B cell (primary cell): ENCODE measurements around the gene MPC2. TPM values are rescaled to one million over a fixed set of nuclear protein-coding genes. Genes with fewer than 3 reads are reported as not detected.

Experiments used
- ATAC-seq: fragments of 200-7000 bp; cut with Tn5 transposase; one replicate; pipeline ENCODE4 v1.10.0; 2021; ENCODE audit warnings: low read depth, mild to moderate bottlenecking, moderate number of reproducible peaks, moderate library complexity
- CTCF ChIA-PET: fragments of 350-600 bp; sonication (Branson Sonifier 250); formaldehyde crosslinking; loops from one replicate; lab custom pipeline; 2021; ENCODE audit warnings: antibody characterized with exemption, inconsistent platforms; lab: Charles Lee
- POLR2A ChIA-PET: fragments of 350-600 bp; sonication (Branson Sonifier 250); formaldehyde crosslinking; loops from one replicate; lab custom pipeline; 2021; ENCODE audit warnings: antibody characterized with exemption; lab: Charles Lee
- DNase-seq: peaks from one replicate; pipeline ENCODE4 v3.0.0; 2013
- H2AFZ ChIP-seq: 2 replicates; pipeline ENCODE4 v1.6.1; 2012; ENCODE audit warnings: mild to moderate bottlenecking, low read depth, low read length; ENCODE audit not compliant: insufficient read depth, poor library complexity, severe bottlenecking
- H3K27ac ChIP-seq, 2 donors: 1 replicate in 1 of 2; 2 replicates in 1 of 2; pipeline ENCODE4 v1.5.1; 2012 to 2013; ENCODE audit warnings: low read length in 2 of 2, mild to moderate bottlenecking in 2 of 2, moderate library complexity in 1 of 2
- H3K27me3 ChIP-seq, 4 experiments: fragments of 200-600 bp in 1 of 4; sonication (generic) in 1 of 4; replicated peaks in 1 of 4; 1 replicate in 2 of 4; 2 replicates in 2 of 4; pipeline versions ENCODE4 v1.6.1 to v1.7.0; 2013 to 2016; ENCODE audit warnings: low read length in 3 of 4, mild to moderate bottlenecking in 2 of 4, mixed read lengths in 1 of 4, moderate library complexity in 1 of 4; ENCODE audit not compliant: insufficient read depth in 4 of 4, control insufficient read depth in 3 of 4; ENCODE audit errors: control extremely low read depth in 1 of 4
- H3K36me3 ChIP-seq, 2 experiments: replicated peaks in 1 of 2; 1 replicate in 1 of 2; 2 replicates in 1 of 2; pipeline versions ENCODE4 v1.6.1 to v1.7.1; 2013; ENCODE audit warnings: low read length in 1 of 2; ENCODE audit not compliant: insufficient read depth in 2 of 2, control insufficient read depth in 1 of 2; ENCODE audit errors: control extremely low read depth in 1 of 2, extremely low read depth in 1 of 2
- H3K4me1 ChIP-seq, 2 donors: fragments of 200-600 bp in 1 of 2; sonication (generic) in 1 of 2; 1 replicate in 1 of 2; 2 replicates in 1 of 2; pipeline versions ENCODE4 v1.5.1 to v1.6.1; 2013 to 2017; ENCODE audit warnings: low read length in 2 of 2; ENCODE audit not compliant: control insufficient read depth in 2 of 2, insufficient read depth in 2 of 2
- H3K4me2 ChIP-seq: replicated peaks from 2 replicates; pipeline ENCODE3; 2012; ENCODE audit warnings: mild to moderate bottlenecking, low read depth, low read length; ENCODE audit not compliant: poor library complexity, severe bottlenecking
- H3K4me3 ChIP-seq, 5 experiments: fragments of 200-600 bp in 1 of 5; sonication (generic) in 1 of 5; 1 replicate in 3 of 5; 2 replicates in 2 of 5; pipeline versions ENCODE4 v1.5.1 to v1.7.0; 2011 to 2016; ENCODE audit warnings: low read length in 4 of 5, mild to moderate bottlenecking in 4 of 5, low read depth in 2 of 5, control low read depth in 1 of 5, moderate library complexity in 1 of 5; ENCODE audit not compliant: insufficient read depth in 1 of 5; ENCODE audit errors: control extremely low read depth in 1 of 5, extremely low read depth in 1 of 5
- H3K79me2 ChIP-seq: fragments of 200-600 bp; sonication (generic); one replicate; pipeline ENCODE4 v1.6.0; 2016; ENCODE audit warnings: low read length; ENCODE audit not compliant: control insufficient read depth, insufficient read depth
- H3K9ac ChIP-seq: fragments of 200-600 bp; sonication (generic); 2 replicates; pipeline ENCODE4 v1.6.1; 2017; ENCODE audit warnings: mild to moderate bottlenecking, low read length, moderate library complexity
- H3K9me3 ChIP-seq, 3 donors: one replicate each; pipeline versions ENCODE4 v1.6.1 to v1.7.1; 2013; ENCODE audit warnings: low read length in 2 of 3; ENCODE audit not compliant: control insufficient read depth in 2 of 3, insufficient read depth in 1 of 3; ENCODE audit errors: control extremely low read depth in 1 of 3
- H4K20me1 ChIP-seq: 2 replicates; pipeline ENCODE4 v1.6.0; 2012; ENCODE audit warnings: mild to moderate bottlenecking, low read length; ENCODE audit not compliant: insufficient read depth, control insufficient read depth, poor library complexity, severe bottlenecking
- H3K27ac Mint-ChIP-seq: one replicate; pipeline ENCODE4 v1.8.0; 2021; ENCODE audit warnings: mixed read lengths
- H3K27me3 Mint-ChIP-seq: one replicate; pipeline ENCODE4 v1.8.0; 2021; ENCODE audit warnings: mixed read lengths
- H3K4me1 Mint-ChIP-seq: one replicate; pipeline ENCODE4 v1.8.0; 2021; ENCODE audit warnings: mixed read lengths
- H3K4me3 Mint-ChIP-seq: one replicate; pipeline ENCODE4 v1.8.0; 2021; ENCODE audit warnings: mixed read lengths
- H3K9me3 Mint-ChIP-seq: one replicate; pipeline ENCODE4 v1.8.0; 2022; ENCODE audit warnings: mixed read lengths; ENCODE audit not compliant: insufficient read depth
- EZH2 ChIP-seq: IDR thresholded peaks from 2 replicates; pipeline ENCODE4 v1.6.1; 2012; ENCODE audit warnings: borderline replicate concordance, low read depth, mild to moderate bottlenecking, moderate library complexity, low read length; ENCODE audit not compliant: insufficient read depth, poor library complexity, severe bottlenecking
- WGBS: methylation state at CpG from one replicate; pipeline ENCODE4 v1.1.5; 2013; ENCODE audit warnings: missing lambda C conversion rate; ENCODE audit not compliant: insufficient coverage; 5-methylcytosine and 5-hydroxymethylcytosine counted together
- intact Hi-C: fragments of 100-400 bp; cut with micrococcal nuclease; formaldehyde crosslinking; loops from one replicate; pipeline ENCODE4 v1.10.0; 2022
- polyA plus RNA-seq: library from polyadenylated mRNA; depleted of rRNA; stranded (reverse); fragments of >200 nt; gene quantifications from 2 replicates; pipeline ENCODE4 v1.2.3, GENCODE V29; 2012
- total RNA-seq, 2 donors: library from RNA; stranded (reverse); fragments of 120-200 nt in 1 of 2; gene quantifications; 1 replicate in 1 of 2; 2 replicates in 1 of 2; pipeline versions ENCODE4 v1.2.3 to v1.2.4, GENCODE V29; 2013 to 2022
- TF ChIP-seq, protein P1 (sequence below): fragments of 200-600 bp; IDR thresholded peaks from one replicate; pipeline ENCODE4 v1.8.0; 2022; ENCODE audit warnings: antibody characterized with exemption, mild to moderate bottlenecking

MPC2 gene
- total and polyA plus RNA-seq, 2 donors (not counting 1 experiment from before 2014, with no cell fraction given), result 16.4 to 17.5 TPM

DNA sequence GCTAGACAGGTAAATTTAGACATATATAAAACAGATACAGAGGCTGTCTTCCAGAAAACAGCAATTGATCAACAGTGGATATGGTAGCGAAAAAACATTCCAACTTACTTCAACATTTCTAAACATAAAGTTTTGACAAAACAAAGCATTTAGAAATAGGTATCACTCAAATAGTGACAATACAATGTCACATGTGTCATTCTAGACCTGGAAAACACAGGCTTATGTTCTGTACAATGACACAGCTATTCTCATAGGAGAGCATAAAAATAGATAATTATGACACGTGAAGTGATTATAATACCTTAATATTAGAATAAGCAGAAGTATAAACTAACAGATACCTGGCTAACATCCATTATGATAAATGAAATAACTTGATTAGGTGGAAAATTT is 8.4 kb downstream of the MPC2 start:
- no peak overlapping the region for H3K4me3 ChIP-seq
- no CpG with 5 or more reads among the region's 2 CpGs for WGBS
- POLR2A ChIA-PET, result no interaction called here
- no peak overlapping the region for H3K27ac Mint-ChIP-seq
- H3K4me1 Mint-ChIP-seq, result peaks cover 16% of the 10 kb centered on the region
- H3K9me3 ChIP-seq, result no peaks in the 10 kb centered on the region
- ATAC-seq (no peak), DNase-seq (no peak)
- H3K9me3 Mint-ChIP-seq, result no peaks in the 10 kb centered on the region
- peaks cover 68% of the 10 kb centered on the region for H3K79me2 ChIP-seq
- no peak overlapping the region for H3K4me3 Mint-ChIP-seq
- H3K27me3 ChIP-seq, result no peaks in the 10 kb centered on the region
- CTCF ChIA-PET, result no interaction called here
- no peak overlapping the region for H3K27ac ChIP-seq
- H3K9ac ChIP-seq, result no peak overlapping the region
- H3K27me3 Mint-ChIP-seq, result no peaks in the 10 kb centered on the region
- peaks cover 0 to 4% of the 10 kb centered on the region in 2 donors for H3K4me1 ChIP-seq
- peaks cover 0 to 2% of the 10 kb centered on the region in 2 experiments for H3K36me3 ChIP-seq
- H2AFZ ChIP-seq, result no peak overlapping the region
- TF ChIP-seq, protein P1, sequence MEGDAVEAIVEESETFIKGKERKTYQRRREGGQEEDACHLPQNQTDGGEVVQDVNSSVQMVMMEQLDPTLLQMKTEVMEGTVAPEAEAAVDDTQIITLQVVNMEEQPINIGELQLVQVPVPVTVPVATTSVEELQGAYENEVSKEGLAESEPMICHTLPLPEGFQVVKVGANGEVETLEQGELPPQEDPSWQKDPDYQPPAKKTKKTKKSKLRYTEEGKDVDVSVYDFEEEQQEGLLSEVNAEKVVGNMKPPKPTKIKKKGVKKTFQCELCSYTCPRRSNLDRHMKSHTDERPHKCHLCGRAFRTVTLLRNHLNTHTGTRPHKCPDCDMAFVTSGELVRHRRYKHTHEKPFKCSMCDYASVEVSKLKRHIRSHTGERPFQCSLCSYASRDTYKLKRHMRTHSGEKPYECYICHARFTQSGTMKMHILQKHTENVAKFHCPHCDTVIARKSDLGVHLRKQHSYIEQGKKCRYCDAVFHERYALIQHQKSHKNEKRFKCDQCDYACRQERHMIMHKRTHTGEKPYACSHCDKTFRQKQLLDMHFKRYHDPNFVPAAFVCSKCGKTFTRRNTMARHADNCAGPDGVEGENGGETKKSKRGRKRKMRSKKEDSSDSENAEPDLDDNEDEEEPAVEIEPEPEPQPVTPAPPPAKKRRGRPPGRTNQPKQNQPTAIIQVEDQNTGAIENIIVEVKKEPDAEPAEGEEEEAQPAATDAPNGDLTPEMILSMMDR, result no peak
- no peak for TF ChIP-seq EZH2
- peaks cover 8% of the 10 kb centered on the region for H4K20me1 ChIP-seq
- intact Hi-C loops, result no loop called here
- no peak overlapping the region for H3K4me2 ChIP-seq

DNA sequence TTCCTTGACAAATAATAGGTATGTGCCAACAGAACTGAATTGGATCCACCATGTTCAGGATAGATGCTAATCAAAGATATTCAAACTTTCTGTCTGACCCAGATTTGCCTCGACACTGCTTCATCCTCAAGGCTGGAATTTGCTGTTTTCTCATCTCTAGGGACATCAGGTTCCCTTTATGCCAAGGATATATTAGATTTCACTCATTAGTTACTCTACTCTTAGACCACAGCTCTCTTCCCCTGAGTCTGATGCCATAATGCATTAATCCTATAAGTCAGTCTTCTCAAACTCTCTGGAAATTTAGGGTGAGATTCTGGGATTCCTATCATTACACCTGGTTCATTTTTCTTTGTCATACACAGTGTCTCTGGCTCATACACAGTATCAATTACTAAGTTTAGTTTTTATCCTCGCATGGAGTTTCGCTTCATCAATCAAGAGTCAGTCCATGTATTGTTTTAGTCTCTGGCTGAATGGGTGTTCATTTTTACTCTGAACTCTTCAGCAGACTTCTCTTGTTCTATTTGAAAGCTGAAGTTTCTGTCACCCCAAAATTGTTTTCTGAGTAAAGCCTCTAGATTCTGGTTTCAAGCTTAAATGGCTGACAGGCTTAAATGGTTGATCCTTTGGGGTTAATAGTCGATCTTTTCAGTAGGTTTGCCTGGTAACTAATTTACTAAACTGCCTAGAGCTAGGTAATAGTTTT is 9.7 kb downstream of the MPC2 start:
- Mint-ChIP-seq H3K9me3 (no peaks in the 10 kb centered on the region), H3K4me3 (no peak overlapping the region), H3K27ac (no peak overlapping the region), H3K4me1 (peaks cover 18% of the 10 kb centered on the region), H3K27me3 (no peaks in the 10 kb centered on the region)
- Histone ChIP-seq H3K9ac (no peak overlapping the region), H3K9me3 (no peaks in the 10 kb centered on the region), H4K20me1 (peaks cover 8% of the 10 kb centered on the region), H3K4me1 (peaks cover 0 to 4% of the 10 kb centered on the region in 2 donors), H3K27ac (no peak overlapping the region), H3K4me3 (no peak overlapping the region), H3K36me3 (peaks cover 2 to 5% of the 10 kb centered on the region in 2 experiments), H3K79me2 (peaks cover 56% of the 10 kb centered on the region), H3K4me2 (no peak overlapping the region), H2AFZ (no peak overlapping the region), H3K27me3 (no peaks in the 10 kb centered on the region)
- CTCF ChIA-PET, result no interaction called here
- intact Hi-C loops, result no loop called here
- DNase-seq (no peak), ATAC-seq (no peak)
- TF ChIP-seq EZH2, result no peak
- TF ChIP-seq, protein P1, result no peak
- WGBS, result 100% methylated on average over 1 of the region's 4 CpGs
- POLR2A ChIA-PET, result no interaction called here
